Thoracic aorta (tissue), 2 donors: Measurements from ENCODE around the gene MRPL20. TPM values are rescaled to one million over a fixed set of nuclear protein-coding genes. Genes with fewer than 3 reads are reported as not detected.

Experiments used
- ATAC-seq: fragments of 150-250 bp; one replicate; pipeline ENCODE4 v1.8.0; 2017; ENCODE audit warnings: low read depth; ENCODE audit not compliant: insufficient number of reproducible peaks, low FRiP score
- DNase-seq: peaks from one replicate; pipeline ENCODE4 v3.0.0-alpha.2; 2020; ENCODE audit warnings: low spot score
- H3K27ac ChIP-seq, 2 donors: fragments of 200-600 bp; sonication (generic); 1 replicate in 1 of 2; 2 replicates in 1 of 2; pipeline ENCODE4 v1.5.1; 2016; ENCODE audit warnings: mild to moderate bottlenecking in 2 of 2, moderate library complexity in 2 of 2
- H3K27me3 ChIP-seq: fragments of 200-600 bp; sonication (generic); replicated peaks from 2 replicates; pipeline ENCODE4 v1.6.0; 2016; ENCODE audit warnings: mild to moderate bottlenecking; ENCODE audit not compliant: insufficient read depth
- H3K36me3 ChIP-seq: fragments of 200-600 bp; sonication (generic); one replicate; pipeline ENCODE4 v1.5.1; 2016
- H3K4me1 ChIP-seq, 2 donors: fragments of 200-600 bp; sonication (generic); 1 replicate in 1 of 2; 2 replicates in 1 of 2; pipeline versions ENCODE4 v1.5.1 to v1.6.0; 2016; ENCODE audit warnings: low read depth in 2 of 2, mild to moderate bottlenecking in 1 of 2; ENCODE audit not compliant: control insufficient read depth in 1 of 2
- H3K4me3 ChIP-seq: fragments of 200-600 bp; sonication (generic); 2 replicates; pipeline ENCODE4 v1.5.1; 2016; ENCODE audit warnings: mild to moderate bottlenecking
- H3K9me3 ChIP-seq: fragments of 200-600 bp; sonication (generic); 2 replicates; pipeline ENCODE4 v1.5.1; 2016
- CTCF ChIP-seq: fragments of 200-600 bp; sonication (generic); IDR thresholded peaks from one replicate; pipeline ENCODE4 v1.5.1; 2019; ENCODE audit warnings: antibody characterized with exemption
- total RNA-seq, 2 donors: library from RNA; depleted of rRNA; stranded (reverse); fragments of >200 nt; gene quantifications; one replicate each; pipeline versions ENCODE4 v1.1.0 to v1.2.3, GENCODE V29; 2016

The MRPL20 gene
- total RNA-seq, 2 donors from 2014 or later, result 96.9 to 121 TPM

DNA sequence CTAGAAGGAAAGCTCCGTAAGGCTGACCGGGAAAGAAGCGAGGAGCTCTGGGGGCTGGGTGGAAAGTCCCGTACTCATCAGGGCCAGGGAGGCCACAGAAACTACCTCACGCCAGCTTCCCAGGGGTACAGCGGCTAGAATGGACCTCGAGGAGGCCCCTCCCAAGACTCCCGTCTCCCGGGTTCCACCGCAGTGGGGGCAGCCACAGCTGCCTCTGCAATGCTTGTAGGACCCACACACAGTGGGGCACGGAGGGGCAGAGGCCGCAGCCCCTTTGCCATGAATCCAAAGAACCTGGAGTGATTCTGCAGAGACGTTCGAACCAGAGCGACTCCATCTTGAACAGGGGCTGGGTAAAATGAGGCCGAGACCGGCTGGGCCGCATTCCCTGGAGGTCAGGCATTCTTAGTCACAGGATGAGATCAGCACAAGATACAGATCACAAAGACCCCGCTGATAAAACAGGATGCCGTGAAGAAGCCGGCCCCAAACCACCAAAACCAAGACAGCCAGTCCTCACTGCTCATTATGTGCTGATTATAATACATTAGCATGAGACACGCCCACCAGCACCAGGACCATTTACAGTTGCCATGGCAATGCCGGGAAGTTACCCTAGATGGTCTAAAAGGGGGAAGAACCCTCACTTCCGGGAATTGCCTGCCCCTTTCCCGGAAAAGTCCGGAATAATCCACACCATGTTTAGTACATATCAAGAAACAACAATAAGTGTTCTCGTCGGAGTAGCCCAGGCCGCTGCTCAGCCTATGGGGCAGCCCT lies 15.6 kb upstream of the MRPL20 start:
- H3K27ac ChIP-seq, result no peak overlapping the region
- peaks cover 0 to 3% of the 10 kb centered on the region in 2 donors for H3K4me1 ChIP-seq
- H3K36me3 ChIP-seq, result no peaks in the 10 kb centered on the region
- H3K4me3 ChIP-seq, result no peak overlapping the region
- ATAC-seq, result no peak
- no peak for TF ChIP-seq CTCF
- no peak for DNase-seq
- no peaks in the 10 kb centered on the region for H3K9me3 ChIP-seq
- H3K27me3 ChIP-seq, result no peaks in the 10 kb centered on the region

GRCh38 chr1:1421907-1422464 lies 14.9 kb upstream of the MRPL20 start:
- TF ChIP-seq CTCF, result no peak
- no peaks in the 10 kb centered on the region for H3K27me3 ChIP-seq
- ATAC-seq (no peak), DNase-seq (no peak)
- no peak overlapping the region for H3K4me3 ChIP-seq
- H3K36me3 ChIP-seq, result no peaks in the 10 kb centered on the region
- H3K9me3 ChIP-seq, result no peaks in the 10 kb centered on the region
- no peaks in the 10 kb centered on the region for H3K4me1 ChIP-seq
- H3K27ac ChIP-seq, result no peak overlapping the region

DNA sequence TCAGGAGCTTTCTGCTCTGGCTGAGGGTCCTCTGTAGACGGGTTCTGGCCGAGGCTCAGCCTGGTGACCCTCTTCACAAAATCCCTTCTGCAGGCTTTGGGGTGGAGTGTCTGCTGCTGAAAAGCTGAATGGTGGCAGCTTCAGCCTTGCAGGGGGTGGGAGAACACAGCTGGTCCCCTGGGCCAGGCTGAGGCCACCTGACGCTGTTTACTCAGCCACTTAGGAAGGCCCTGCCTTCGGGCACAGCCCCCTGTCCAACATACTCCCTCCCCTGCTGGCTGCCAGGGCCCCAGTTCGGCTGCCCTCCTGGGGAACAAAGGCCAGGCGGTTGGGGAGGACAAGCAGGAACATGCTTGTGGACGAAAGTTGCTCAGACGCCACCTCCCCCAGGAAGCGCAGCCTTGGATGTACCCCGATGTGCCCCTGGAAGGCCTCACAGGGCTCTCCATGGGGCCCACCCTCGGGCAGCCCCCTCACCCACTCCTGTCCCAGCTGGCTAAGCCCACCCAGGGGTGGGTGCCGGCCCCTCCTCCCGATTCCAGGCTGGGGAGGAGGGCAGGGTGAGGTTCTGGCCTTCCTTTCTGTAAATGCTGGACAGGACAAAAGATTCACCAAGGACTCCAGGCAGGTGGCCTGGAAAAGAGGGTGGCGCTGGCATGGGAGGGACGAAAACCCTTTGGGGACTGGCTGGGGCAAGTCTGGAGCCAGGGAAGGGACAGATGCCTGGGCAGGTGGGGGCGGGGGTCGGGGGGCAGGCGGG lies 14.2 kb upstream of the MRPL20 start, which contains the start of gene ANKRD65:
Gene ANKRD65 (minus strand): TSS at position 130 of the 760 bp plus-strand sequence. CDS start 271 bp downstream, outside the sequence.
- TF ChIP-seq CTCF, result no peak
- Histone ChIP-seq H3K27ac (no peak within 1 kb of the TSS), H3K4me3 (no peak within 1 kb of the TSS), H3K36me3 (no peaks in the 10 kb centered on the region), H3K4me1 (no peaks in the 10 kb centered on the region), H3K9me3 (no peaks in the 10 kb centered on the region), H3K27me3 (no peaks in the 10 kb centered on the region)
- ATAC-seq (no peak), DNase-seq (no peak)

- TF ChIP-seq CTCF, result no peak
- Histone ChIP-seq H3K4me3 (no peak overlapping the region), H3K4me1 (no peaks in the 10 kb centered on the region), H3K27me3 (no peaks in the 10 kb centered on the region), H3K27ac (no peak overlapping the region), H3K9me3 (no peaks in the 10 kb centered on the region), H3K36me3 (no peaks in the 10 kb centered on the region)
- no peak for ATAC-seq
- no peak for DNase-seq
These were observed 13.6 kb upstream of the MRPL20 start for GRCh38 chr1:1420654-1421141.
